Measurements from ENCODE around the gene PAFAH1B2. TPM values are rescaled to one million over a fixed set of nuclear protein-coding genes. Genes with fewer than 3 reads are reported as not detected.

Gene PAFAH1B2
- total RNA-seq, 2 experiments from 2014 or later: 50.0 to 50.2 TPM

- TF ChIP-seq, protein P1, sequence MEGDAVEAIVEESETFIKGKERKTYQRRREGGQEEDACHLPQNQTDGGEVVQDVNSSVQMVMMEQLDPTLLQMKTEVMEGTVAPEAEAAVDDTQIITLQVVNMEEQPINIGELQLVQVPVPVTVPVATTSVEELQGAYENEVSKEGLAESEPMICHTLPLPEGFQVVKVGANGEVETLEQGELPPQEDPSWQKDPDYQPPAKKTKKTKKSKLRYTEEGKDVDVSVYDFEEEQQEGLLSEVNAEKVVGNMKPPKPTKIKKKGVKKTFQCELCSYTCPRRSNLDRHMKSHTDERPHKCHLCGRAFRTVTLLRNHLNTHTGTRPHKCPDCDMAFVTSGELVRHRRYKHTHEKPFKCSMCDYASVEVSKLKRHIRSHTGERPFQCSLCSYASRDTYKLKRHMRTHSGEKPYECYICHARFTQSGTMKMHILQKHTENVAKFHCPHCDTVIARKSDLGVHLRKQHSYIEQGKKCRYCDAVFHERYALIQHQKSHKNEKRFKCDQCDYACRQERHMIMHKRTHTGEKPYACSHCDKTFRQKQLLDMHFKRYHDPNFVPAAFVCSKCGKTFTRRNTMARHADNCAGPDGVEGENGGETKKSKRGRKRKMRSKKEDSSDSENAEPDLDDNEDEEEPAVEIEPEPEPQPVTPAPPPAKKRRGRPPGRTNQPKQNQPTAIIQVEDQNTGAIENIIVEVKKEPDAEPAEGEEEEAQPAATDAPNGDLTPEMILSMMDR (IDR thresholded peaks at IDR 0.05): no peak
- POLR2A ChIA-PET: interaction anchor here (1.0 to 4.4 kb wide), 2 partner anchors 9 to 19 kb away, joined by 4 to 21 read pairs; no protein-coding TSS in a partner anchor
- Mint-ChIP-seq H3K9me3 (no peaks in the 10 kb centered on the region), H3K27ac (no peak overlapping the region), H3K27me3 (no peaks in the 10 kb centered on the region), H3K4me3 (no peak overlapping the region), H3K36me3 (ENCODE audit: low read depth) (peaks cover 16% of the 10 kb centered on the region), H3K4me1 (ENCODE audit: low read depth) (no peaks in the 10 kb centered on the region)
- intact Hi-C loops (cut with micrococcal nuclease): no loop called here
- ATAC-seq (no peak), DNase-seq (no peak)
- CTCF ChIA-PET: interaction anchor here (1.2 kb wide), 1 partner anchor 25 kb away, joined by 3 read pairs; no protein-coding TSS in a partner anchor
Observed at GRCh38 chr11:117201658-117202305, 57.7 kb downstream of the PAFAH1B2 start.

DNA sequence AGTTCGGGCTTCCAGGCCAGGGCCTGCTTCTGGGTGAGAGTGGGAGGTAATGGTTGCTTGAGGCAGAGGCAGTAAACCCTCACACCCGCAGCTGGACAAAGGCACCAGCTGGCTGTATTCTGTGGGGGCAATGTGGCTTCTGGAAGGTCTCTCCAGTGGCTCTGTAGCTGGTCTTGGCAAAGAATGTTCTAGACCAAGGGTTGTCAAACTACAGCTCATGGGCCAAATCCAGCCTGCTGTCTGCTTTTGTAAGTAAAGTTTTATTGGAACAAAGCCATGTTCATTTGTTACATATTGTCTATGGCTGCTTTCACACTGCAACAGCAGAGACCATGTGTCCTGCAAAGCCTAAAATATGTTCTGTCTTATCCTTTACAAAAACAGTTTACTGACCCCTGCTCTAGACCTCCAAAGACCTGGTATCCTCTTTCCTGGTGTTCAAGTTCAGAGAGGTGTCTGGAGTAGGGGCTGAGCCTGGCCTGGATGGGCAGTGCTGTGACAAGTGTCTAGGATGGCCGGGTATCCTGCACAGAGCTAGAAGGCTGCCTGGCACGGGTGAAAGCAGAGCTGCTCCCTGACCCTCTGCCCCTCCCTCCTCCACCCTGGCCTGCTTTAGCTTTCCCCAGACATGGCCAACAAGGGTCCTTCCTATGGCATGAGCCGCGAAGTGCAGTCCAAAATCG lies 58.4 kb downstream of the PAFAH1B2 start:
- ChIA-PET POLR2A (interaction anchor here (1.0 to 4.4 kb wide), 4 partner anchors 8 to 35 kb away, joined by 3 to 21 read pairs (median 4); no protein-coding TSS in a partner anchor), CTCF (interaction anchor here (1.2 kb wide), 1 partner anchor 25 kb away, joined by 3 read pairs; no protein-coding TSS in a partner anchor)
- no peaks in the 10 kb centered on the region for H3K27me3 Mint-ChIP-seq
- peak overlapping the region; percentile 15 for H3K27ac Mint-ChIP-seq
- intact Hi-C loops (cut with micrococcal nuclease): no loop called here
- TF ChIP-seq, protein P1 (IDR thresholded peaks at IDR 0.05): no peak
- DNase-seq: no peak
- no peak overlapping the region for H3K4me3 Mint-ChIP-seq
- H3K4me1 Mint-ChIP-seq (ENCODE audit: low read depth): no peaks in the 10 kb centered on the region
- no peaks in the 10 kb centered on the region for H3K9me3 Mint-ChIP-seq
- peaks cover 16% of the 10 kb centered on the region for H3K36me3 Mint-ChIP-seq (ENCODE audit: low read depth)
- no peak for ATAC-seq

- intact Hi-C loops (cut with micrococcal nuclease): no loop called here
Observed at GRCh38 chr11:117203069-117203407, 59.0 kb downstream of the PAFAH1B2 start.

GRCh38 chr11:117204283-117205080 lies 60.4 kb downstream of the PAFAH1B2 start:
- Mint-ChIP-seq H3K36me3 (ENCODE audit: low read depth) (peaks cover 16% of the 10 kb centered on the region), H3K9me3 (no peaks in the 10 kb centered on the region), H3K4me1 (ENCODE audit: low read depth) (no peaks in the 10 kb centered on the region), H3K27me3 (no peaks in the 10 kb centered on the region), H3K4me3 (no peak overlapping the region), H3K27ac (peak overlapping the region; percentile 40)
- ChIA-PET POLR2A (interaction anchor here (1.1 to 4.4 kb wide), 3 partner anchors 16 to 26 kb away, joined by 3 to 21 read pairs (median 6); no protein-coding TSS in a partner anchor), CTCF (no interaction called here)
- TF ChIP-seq, protein P1 (IDR thresholded peaks at IDR 0.05): no peak
- intact Hi-C loops (cut with micrococcal nuclease): loop anchor here (5.0 kb wide), 1 partner anchor 72 kb away; no protein-coding TSS in a partner anchor
- DNase-seq (no peak), ATAC-seq (no peak)

More at GRCh38 chr11:117203069-117203407, 59.0 kb downstream of the PAFAH1B2 start:
- ATAC-seq: no peak
- H3K9me3 Mint-ChIP-seq: no peaks in the 10 kb centered on the region
- peak overlapping the region; percentile 15 for H3K27ac Mint-ChIP-seq
- no peaks in the 10 kb centered on the region for H3K4me1 Mint-ChIP-seq (ENCODE audit: low read depth)
- H3K4me3 Mint-ChIP-seq: no peak overlapping the region
- no peak for DNase-seq
- TF ChIP-seq, protein P1 (IDR thresholded peaks at IDR 0.05): no peak
- POLR2A ChIA-PET: interaction anchor here (1.3 to 4.4 kb wide), 3 partner anchors 18 to 36 kb away, joined by 3 to 21 read pairs (median 3); no protein-coding TSS in a partner anchor
- CTCF ChIA-PET: no interaction called here
- H3K36me3 Mint-ChIP-seq (ENCODE audit: low read depth): peaks cover 16% of the 10 kb centered on the region
- no peaks in the 10 kb centered on the region for H3K27me3 Mint-ChIP-seq

Measured in activated CD8-positive, alpha-beta T cell treated with anti-CD3 and anti-CD28 coated beads for 36 hours (primary cell).